A673 (cell line): Measurements from ENCODE around the gene ZFP90. TPM values are rescaled to one million over a fixed set of nuclear protein-coding genes. Genes with fewer than 3 reads are reported as not detected.

Experiments
- BruUV-seq: library from RNA; stranded (reverse); fragments of 400-500 nt; replicated peaks from 2 replicates; lab custom pipeline; 2021; lab: Mats Ljungman, UMichigan
- CTCF ChIA-PET: fragments of 300-600 bp; sonication (Branson Sonifier 250); formaldehyde crosslinking; loops from one replicate; lab custom pipeline; 2022; ENCODE audit warnings: antibody characterized with exemption; lab: Charles Lee
- POLR2A ChIA-PET: fragments of 300-600 bp; sonication (Branson Sonifier 250); formaldehyde crosslinking; loops from one replicate; lab custom pipeline; 2022; ENCODE audit warnings: antibody characterized with exemption; ENCODE audit not compliant: low non-redundant PET; lab: Charles Lee
- DNase-seq: peaks from one replicate; pipeline ENCODE4 v3.0.0-alpha.2; 2015; ENCODE audit warnings: low spot score
- H3K27ac ChIP-seq: fragments of 200-600 bp; sonication (generic); 2 replicates; pipeline ENCODE4 v1.5.1; 2016; ENCODE audit warnings: mixed run types, low read depth, mild to moderate bottlenecking, mixed read lengths, antibody characterized with exemption, low read length; ENCODE audit not compliant: poor library complexity, severe bottlenecking
- H3K27me3 ChIP-seq: fragments of 200-600 bp; sonication (generic); replicated peaks from 2 replicates; pipeline ENCODE4 v1.6.1; 2017; ENCODE audit warnings: mixed run types, low read depth, mild to moderate bottlenecking, mixed read lengths, antibody characterized with exemption, low read length; ENCODE audit not compliant: insufficient read depth, poor library complexity
- H3K36me3 ChIP-seq: fragments of 200-600 bp; sonication (generic); 2 replicates; pipeline ENCODE4 v1.6.1; 2016; ENCODE audit warnings: mixed run types, mild to moderate bottlenecking, mixed read lengths, antibody characterized with exemption, low read length; ENCODE audit not compliant: insufficient read depth, poor library complexity, severe bottlenecking
- H3K4me1 ChIP-seq: fragments of 200-600 bp; sonication (generic); 2 replicates; pipeline ENCODE4 v1.6.1; 2017; ENCODE audit warnings: mixed run types, mild to moderate bottlenecking, mixed read lengths, antibody characterized with exemption, low read length; ENCODE audit not compliant: insufficient read depth, poor library complexity, severe bottlenecking
- H3K4me3 ChIP-seq: fragments of 200-600 bp; sonication (generic); 2 replicates; pipeline ENCODE4 v1.5.1; 2016; ENCODE audit warnings: low read depth, mixed run types, mild to moderate bottlenecking, mixed read lengths, low read length; ENCODE audit not compliant: poor library complexity, severe bottlenecking
- H3K9me3 ChIP-seq: fragments of 200-600 bp; sonication (generic); 2 replicates; pipeline ENCODE4 v1.6.1; 2016; ENCODE audit warnings: mixed run types, low read depth, mild to moderate bottlenecking, mixed read lengths, antibody characterized with exemption, low read length; ENCODE audit not compliant: poor library complexity, severe bottlenecking
- CTCF ChIP-seq: fragments of 300-800, 200-600 bp; sonication (generic); conservative IDR thresholded peaks from 2 replicates; pipeline ENCODE4 v1.5.1; 2017; ENCODE audit warnings: low read depth, mild to moderate bottlenecking, antibody characterized with exemption, low read length, moderate library complexity, mixed read lengths
- EZH2 ChIP-seq: fragments of 200-600 bp; sonication (generic); IDR thresholded peaks from 2 replicates; pipeline ENCODE4 v1.6.1; 2017; ENCODE audit warnings: borderline replicate concordance, low read depth, mild to moderate bottlenecking, mixed read lengths, antibody characterized with exemption, low read length; ENCODE audit not compliant: poor library complexity, severe bottlenecking
- intact Hi-C: fragments of 100-400 bp; cut with micrococcal nuclease; formaldehyde crosslinking; loops from one replicate; pipeline ENCODE4 v1.10.0; 2022; ENCODE audit not compliant: unreplicated experiment
- total RNA-seq: library from RNA; stranded (reverse); gene quantifications from 2 replicates; pipeline ENCODE4 v1.2.3, GENCODE V29; 2021

Gene ZFP90
- total RNA-seq, 1 experiment from 2014 or later: 17.5 TPM

GRCh38 chr16:68564382-68564985, 25.4 kb downstream of the ZFP90 start:
- no peak for DNase-seq
- no TSS peak for BruUV-seq
- ChIA-PET POLR2A (no interaction called here), CTCF (no interaction called here)
- intact Hi-C loops: no loop called here
- H3K4me3 ChIP-seq: no peak overlapping the region
- H3K27ac ChIP-seq: no peak overlapping the region
- no peaks in the 10 kb centered on the region for H3K4me1 ChIP-seq
- H3K9me3 ChIP-seq: peaks cover 92% of the 10 kb centered on the region
- peaks cover 43% of the 10 kb centered on the region for H3K36me3 ChIP-seq
- H3K27me3 ChIP-seq: no peaks in the 10 kb centered on the region
- no peak for TF ChIP-seq CTCF
- TF ChIP-seq EZH2: no peak

GRCh38 chr16:68574479-68574878, 35.4 kb downstream of the ZFP90 start:
- ChIA-PET POLR2A (no interaction called here), CTCF (interaction anchor here (0.7 kb wide), 1 partner anchor 62 kb away, joined by 8 read pairs; no protein-coding TSS in a partner anchor)
- BruUV-seq: no TSS peak
- H3K36me3 ChIP-seq: no peaks in the 10 kb centered on the region
- H3K27me3 ChIP-seq: no peaks in the 10 kb centered on the region
- no peak overlapping the region for H3K4me3 ChIP-seq
- H3K4me1 ChIP-seq: no peaks in the 10 kb centered on the region
- H3K27ac ChIP-seq: no peak overlapping the region
- TF ChIP-seq EZH2 (no peak), CTCF (no peak)
- H3K9me3 ChIP-seq: peaks cover 56% of the 10 kb centered on the region
- DNase-seq: no peak
- intact Hi-C loops: no loop called here

- CTCF ChIA-PET: no interaction called here
- no peak overlapping the region for H3K27ac ChIP-seq
- intact Hi-C loops: no loop called here
Measured at GRCh38 chr16:68575082-68575481, 36.0 kb downstream of the ZFP90 start.

More at GRCh38 chr16:68575082-68575481, 36.0 kb downstream of the ZFP90 start:
- DNase-seq: no peak
- BruUV-seq: no TSS peak
- POLR2A ChIA-PET: no interaction called here
- Histone ChIP-seq H3K4me1 (no peaks in the 10 kb centered on the region), H3K4me3 (no peak overlapping the region), H3K9me3 (peaks cover 50% of the 10 kb centered on the region), H3K27me3 (no peaks in the 10 kb centered on the region), H3K36me3 (no peaks in the 10 kb centered on the region)
- TF ChIP-seq CTCF (no peak), EZH2 (no peak)
